Activated B cell treated with CpG ODN at 0.5 μM for 24 hours (primary cell): ENCODE data around the gene AXDND1. TPM values are rescaled to one million over a fixed set of nuclear protein-coding genes. Genes with fewer than 3 reads are reported as not detected.

ENCODE experiments used
- ATAC-seq: fragments of 200-7000 bp; cut with Tn5 transposase; one replicate; pipeline ENCODE4 v1.10.0; 2021; ENCODE audit warnings: low read depth, mild to moderate bottlenecking, moderate library complexity
- CTCF ChIA-PET: fragments of 350-600 bp; sonication (Branson Sonifier 250); formaldehyde crosslinking; loops from one replicate; lab custom pipeline; 2021; ENCODE audit warnings: antibody characterized with exemption; lab: Charles Lee
- POLR2A ChIA-PET: fragments of 350-600 bp; sonication (Branson Sonifier 250); formaldehyde crosslinking; loops from one replicate; lab custom pipeline; 2021; ENCODE audit warnings: antibody characterized with exemption; lab: Charles Lee
- DNase-seq: peaks from one replicate; pipeline ENCODE4 v3.0.0; 2022
- H3K27ac Mint-ChIP-seq: one replicate; pipeline ENCODE4 v1.8.0; 2020; ENCODE audit warnings: mixed read lengths
- H3K27me3 Mint-ChIP-seq: one replicate; pipeline ENCODE4 v1.8.0; 2021; ENCODE audit warnings: mixed read lengths
- H3K36me3 Mint-ChIP-seq: one replicate; pipeline ENCODE4 v1.8.0; 2021; ENCODE audit warnings: low read depth, mixed read lengths
- H3K4me1 Mint-ChIP-seq: one replicate; pipeline ENCODE4 v1.8.0; 2021; ENCODE audit warnings: mixed read lengths
- H3K4me3 Mint-ChIP-seq: one replicate; pipeline ENCODE4 v1.8.0; 2020; ENCODE audit warnings: mild to moderate bottlenecking, mixed read lengths
- H3K9me3 Mint-ChIP-seq: one replicate; pipeline ENCODE4 v1.8.0; 2020; ENCODE audit warnings: mixed read lengths
- CTCF ChIP-seq: fragments of 200-600 bp; IDR thresholded peaks from one replicate; pipeline ENCODE4 v1.8.0; 2022; ENCODE audit warnings: antibody characterized with exemption, mild to moderate bottlenecking
- intact Hi-C: fragments of 100-400 bp; cut with micrococcal nuclease; formaldehyde crosslinking; loops from one replicate; pipeline ENCODE4 v1.15.1; 2024
- total RNA-seq: library from RNA; stranded (reverse); gene quantifications from 2 replicates; pipeline ENCODE4 v1.2.3, GENCODE V29; 2022

AXDND1 gene
- total RNA-seq, 1 donor from 2014 or later = 0.75 TPM

GRCh38 chr1:179588425-179589024, 222.8 kb downstream of the AXDND1 start:
- Mint-ChIP-seq H3K27ac (no peak overlapping the region), H3K36me3 (no peaks in the 10 kb centered on the region), H3K4me3 (no peak overlapping the region), H3K9me3 (no peaks in the 10 kb centered on the region), H3K4me1 (no peaks in the 10 kb centered on the region), H3K27me3 (peaks cover 59% of the 10 kb centered on the region)
- no peak for TF ChIP-seq CTCF
- intact Hi-C loops = no loop called here
- ATAC-seq = no peak
- POLR2A ChIA-PET = no interaction called here
- CTCF ChIA-PET = no interaction called here
- DNase-seq = no peak

- ChIA-PET CTCF (no interaction called here), POLR2A (no interaction called here)
- intact Hi-C loops = no loop called here
- Mint-ChIP-seq H3K4me1 (no peaks in the 10 kb centered on the region), H3K27ac (no peak overlapping the region), H3K27me3 (peaks cover 57% of the 10 kb centered on the region), H3K9me3 (no peaks in the 10 kb centered on the region), H3K36me3 (no peaks in the 10 kb centered on the region), H3K4me3 (no peak overlapping the region)
- TF ChIP-seq CTCF = no peak
- DNase-seq (no peak), ATAC-seq (no peak)
Observed at GRCh38 chr1:179589509-179589908, 223.7 kb downstream of the AXDND1 start.

- Mint-ChIP-seq H3K27me3 (peaks cover 52% of the 10 kb centered on the region), H3K36me3 (no peaks in the 10 kb centered on the region), H3K4me3 (no peak overlapping the region), H3K9me3 (no peaks in the 10 kb centered on the region), H3K4me1 (no peaks in the 10 kb centered on the region), H3K27ac (no peak overlapping the region)
- no peak for DNase-seq
- POLR2A ChIA-PET = no interaction called here
- no peak for ATAC-seq
- no peak for TF ChIP-seq CTCF
- intact Hi-C loops = no loop called here
- CTCF ChIA-PET = no interaction called here
Observed at GRCh38 chr1:179590671-179591070, 224.9 kb downstream of the AXDND1 start.

- no peak for ATAC-seq
- ChIA-PET CTCF (no interaction called here), POLR2A (no interaction called here)
- Mint-ChIP-seq H3K36me3 (no peaks in the 10 kb centered on the region), H3K4me1 (no peaks in the 10 kb centered on the region), H3K27ac (no peak overlapping the region), H3K9me3 (no peaks in the 10 kb centered on the region), H3K4me3 (no peak overlapping the region), H3K27me3 (peaks cover 49% of the 10 kb centered on the region)
- intact Hi-C loops = no loop called here
- TF ChIP-seq CTCF = no peak
- DNase-seq = no peak
Observed at GRCh38 chr1:179591253-179591591, 225.5 kb downstream of the AXDND1 start.

- ATAC-seq = no peak
- Mint-ChIP-seq H3K36me3 (no peaks in the 10 kb centered on the region), H3K4me3 (no peak within 1 kb of the TSS), H3K9me3 (no peaks in the 10 kb centered on the region), H3K27ac (no peak within 1 kb of the TSS), H3K4me1 (no peaks in the 10 kb centered on the region), H3K27me3 (peaks cover 48% of the 10 kb centered on the region)
- intact Hi-C loops = no loop called here
- TF ChIP-seq CTCF = no peak
- ChIA-PET CTCF (no interaction called here), POLR2A (no interaction called here)
- DNase-seq = no peak
Observed at GRCh38 chr1:179591592-179592580, 226.1 kb downstream of the AXDND1 start, which contains the start of gene TDRD5. TSS of gene TDRD5 (plus strand) at chr1:179591832. CDS start at chr1:179592616, 784 bp downstream.
